Measurements from ENCODE around the gene C1orf21.

The C1orf21 gene

GRCh38 chr1:184462155-184462554, 75.3 kb downstream of the C1orf21 start (continued):
- TF ChIP-seq TSHZ2 (CRISPR knock-in tag; IDR thresholded peaks at IDR 0.05) = no peak
- no peak for TF ChIP-seq ZNF70 (CRISPR knock-in tag; IDR thresholded peaks at IDR 0.05)
- TF ChIP-seq, protein P1, sequence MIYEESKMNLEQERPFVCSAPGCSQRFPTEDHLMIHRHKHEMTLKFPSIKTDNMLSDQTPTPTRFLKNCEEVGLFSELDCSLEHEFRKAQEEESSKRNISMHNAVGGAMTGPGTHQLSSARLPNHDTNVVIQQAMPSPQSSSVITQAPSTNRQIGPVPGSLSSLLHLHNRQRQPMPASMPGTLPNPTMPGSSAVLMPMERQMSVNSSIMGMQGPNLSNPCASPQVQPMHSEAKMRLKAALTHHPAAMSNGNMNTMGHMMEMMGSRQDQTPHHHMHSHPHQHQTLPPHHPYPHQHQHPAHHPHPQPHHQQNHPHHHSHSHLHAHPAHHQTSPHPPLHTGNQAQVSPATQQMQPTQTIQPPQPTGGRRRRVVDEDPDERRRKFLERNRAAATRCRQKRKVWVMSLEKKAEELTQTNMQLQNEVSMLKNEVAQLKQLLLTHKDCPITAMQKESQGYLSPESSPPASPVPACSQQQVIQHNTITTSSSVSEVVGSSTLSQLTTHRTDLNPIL (CRISPR knock-in tag; IDR thresholded peaks at IDR 0.05; ENCODE audit: low read depth) = no peak

DNA sequence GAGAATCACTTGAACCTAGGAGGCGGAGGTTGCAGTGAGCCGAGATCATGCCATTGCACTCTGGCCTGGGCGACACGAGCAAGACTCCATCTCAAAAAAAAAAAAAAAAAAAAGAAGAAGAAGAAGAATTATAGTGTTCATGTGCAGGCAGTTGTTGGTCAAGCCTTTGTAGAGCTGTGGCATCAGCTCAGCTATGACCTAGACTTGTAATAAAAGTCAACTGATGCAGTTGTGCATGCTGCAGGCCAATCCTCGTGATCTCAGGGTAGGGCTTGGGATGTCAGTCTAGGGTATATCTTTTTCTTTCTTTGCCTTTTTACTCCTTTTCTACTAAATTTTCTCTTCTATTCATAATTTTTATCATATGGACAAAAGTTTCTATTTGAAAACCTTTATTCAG, 76.2 kb downstream of the C1orf21 start:
- no peak for ATAC-seq

More for the DNA sequence above, 76.2 kb downstream of the C1orf21 start:
- TF ChIP-seq CSDC2 (CRISPR knock-in tag; IDR thresholded peaks at IDR 0.05) = no peak
- TF ChIP-seq SNAI2 (CRISPR knock-in tag; IDR thresholded peaks at IDR 0.05) = no peak
- TF ChIP-seq, protein P1 (CRISPR knock-in tag; IDR thresholded peaks at IDR 0.05; ENCODE audit: low read depth) = no peak
- no peak for TF ChIP-seq PATZ1 (CRISPR knock-in tag; IDR thresholded peaks at IDR 0.05; ENCODE audit: borderline replicate concordance)
- TF ChIP-seq TSHZ2 (CRISPR knock-in tag; IDR thresholded peaks at IDR 0.05) = no peak
- TF ChIP-seq POU6F1 (CRISPR knock-in tag; IDR thresholded peaks at IDR 0.05; ENCODE audit: borderline replicate concordance, low read depth) = no peak
- no peak for TF ChIP-seq ARNTL (CRISPR knock-in tag; IDR thresholded peaks at IDR 0.05; ENCODE audit: borderline replicate concordance, low read depth)
- TF ChIP-seq BACH2 (CRISPR knock-in tag; IDR thresholded peaks at IDR 0.05; ENCODE audit: borderline replicate concordance) = no peak
- TF ChIP-seq ISL1 (CRISPR knock-in tag; IDR thresholded peaks at IDR 0.05) = no peak
- no peak for TF ChIP-seq PPARA (CRISPR knock-in tag; IDR thresholded peaks at IDR 0.05; ENCODE audit: borderline replicate concordance)
- TF ChIP-seq ZNF8 (CRISPR knock-in tag; IDR thresholded peaks at IDR 0.05) = no peak
- TF ChIP-seq TCF4 (CRISPR knock-in tag; IDR thresholded peaks at IDR 0.05; ENCODE audit: borderline replicate concordance) = no peak
